ENCODE results near the gene ENTREP3. TPM values are rescaled to one million over a fixed set of nuclear protein-coding genes. Genes with fewer than 3 reads are reported as not detected.

ENTREP3 gene
- total RNA-seq (10 to 100 TPM; 14.2 to 22.3 (median 15.8) TPM), polyA plus RNA-seq (9.4 TPM)
- long read RNA-seq, donor 1, partial matches to known transcripts: 13 of 22 reads
- long read RNA-seq, donor 1, other reads (novel, unspliced or antisense): 4 of 22 reads
- long read RNA-seq, donor 2, partial matches to known transcripts: 4 of 11 reads
- long read RNA-seq, donor 2, other reads (novel, unspliced or antisense): 0 of 11 reads
- long read RNA-seq, donor 3, partial matches to known transcripts: 4 of 5 reads
- long read RNA-seq, donor 3, other reads (novel, unspliced or antisense): 1 of 5 reads
- long read RNA-seq, donor 4, partial matches to known transcripts: 2 of 5 reads
- long read RNA-seq, donor 4, other reads (novel, unspliced or antisense): 0 of 5 reads

- ATAC-seq (peak; percentile 91 to 93), DNase-seq (peak; percentile 90 to 96 (median 95))
- Histone ChIP-seq H3K9me3 (ENCODE audit: control insufficient read depth, low read length) (no peaks in the 10 kb centered on the region), H3K27ac (ENCODE audit: low read length) (peak within 1 kb of the TSS; percentile 82), H3K27me3 (ENCODE audit: control insufficient read depth, insufficient read depth) (no peaks in the 10 kb centered on the region), H3K4me1 (ENCODE audit: control insufficient read depth, insufficient read depth, low read length) (peaks cover 9% of the 10 kb centered on the region), H3K4me3 (ENCODE audit: low read length) (peak within 1 kb of the TSS; percentile 67)
- intact Hi-C loops (cut with DNase I): loop anchor here in 2 of 4 donors (5.0 to 10.0 kb wide), 2 partner anchors 67 to 339 kb away; partner anchors contain the start of gene RUSC1 (in 1 of the 2)
- 1% methylated on average over 54 of the region's 54 CpGs for WGBS
These were observed at the start of gene ENTREP3 for GRCh38 chr1:155255243-155256007. Gene ENTREP3 (minus strand): TSS chr1:155255483. CDS start chr1:155254877, 606 bp downstream.

GRCh38 chr1:155304558-155305063 lies 49.3 kb upstream of the ENTREP3 start:
- H3K27me3 ChIP-seq (ENCODE audit: control insufficient read depth, insufficient read depth): no peaks in the 10 kb centered on the region
- DNase-seq (no peak), ATAC-seq (no peak)
- intact Hi-C loops (cut with DNase I): no loop called here
- H3K27ac ChIP-seq (ENCODE audit: low read length): no peak overlapping the region
- no peaks in the 10 kb centered on the region for H3K9me3 ChIP-seq (ENCODE audit: control insufficient read depth, low read length)
- H3K4me1 ChIP-seq (ENCODE audit: control insufficient read depth, insufficient read depth, low read length): no peaks in the 10 kb centered on the region
- H3K4me3 ChIP-seq (ENCODE audit: low read length): no peak overlapping the region
- 77% methylated on average over 11 of the region's 11 CpGs for WGBS

- H3K27me3 ChIP-seq (ENCODE audit: control insufficient read depth, insufficient read depth): no peaks in the 10 kb centered on the region
- intact Hi-C loops (cut with DNase I): no loop called here
- 80% methylated on average over 5 of the region's 5 CpGs for whole genome bisulfite sequencing
- no peak within 1 kb of the TSS for H3K4me3 ChIP-seq (ENCODE audit: low read length)
- H3K4me1 ChIP-seq (ENCODE audit: control insufficient read depth, insufficient read depth, low read length): no peaks in the 10 kb centered on the region
- ATAC-seq: no peak
- H3K9me3 ChIP-seq (ENCODE audit: control insufficient read depth, low read length): no peaks in the 10 kb centered on the region
- no peak for DNase-seq
- no peak within 1 kb of the TSS for H3K27ac ChIP-seq (ENCODE audit: low read length)
These were observed 46.1 kb upstream of the ENTREP3 start, which contains the start of gene PKLR for GRCh38 chr1:155301342-155301841. Gene PKLR (minus strand): TSS chr1:155301438. CDS start chr1:155301395, 43 bp downstream.

GRCh38 chr1:155300553-155301329 lies 45.5 kb upstream of the ENTREP3 start:
- intact Hi-C loops (cut with DNase I): no loop called here
- Histone ChIP-seq H3K9me3 (ENCODE audit: control insufficient read depth, low read length) (no peaks in the 10 kb centered on the region), H3K27ac (ENCODE audit: low read length) (no peak overlapping the region), H3K4me3 (ENCODE audit: low read length) (no peak overlapping the region), H3K27me3 (ENCODE audit: control insufficient read depth, insufficient read depth) (no peaks in the 10 kb centered on the region), H3K4me1 (ENCODE audit: control insufficient read depth, insufficient read depth, low read length) (no peaks in the 10 kb centered on the region)
- DNase-seq: no peak
- no peak for ATAC-seq
- WGBS: 89% methylated on average over 9 of the region's 9 CpGs

- H3K27ac ChIP-seq (ENCODE audit: low read length): no peak overlapping the region
- intact Hi-C loops (cut with DNase I): no loop called here
- DNase-seq (no peak), ATAC-seq (no peak)
- H3K27me3 ChIP-seq (ENCODE audit: control insufficient read depth, insufficient read depth): no peaks in the 10 kb centered on the region
- H3K4me1 ChIP-seq (ENCODE audit: control insufficient read depth, insufficient read depth, low read length): no peaks in the 10 kb centered on the region
- H3K9me3 ChIP-seq (ENCODE audit: control insufficient read depth, low read length): no peaks in the 10 kb centered on the region
- WGBS: 94% methylated on average over 8 of the region's 8 CpGs
- H3K4me3 ChIP-seq (ENCODE audit: low read length): no peak overlapping the region
These were observed 44.7 kb upstream of the ENTREP3 start for GRCh38 chr1:155300024-155300423.

GRCh38 chr1:155297384-155297783 lies 42.1 kb upstream of the ENTREP3 start:
- H3K27me3 ChIP-seq (ENCODE audit: control insufficient read depth, insufficient read depth): no peaks in the 10 kb centered on the region

GRCh38 chr1:155296661-155297060 lies 41.4 kb upstream of the ENTREP3 start:
- H3K27me3 ChIP-seq (ENCODE audit: control insufficient read depth, insufficient read depth): no peaks in the 10 kb centered on the region
- no peak for DNase-seq
- intact Hi-C loops (cut with DNase I): no loop called here
- no peak for ATAC-seq
- no peak overlapping the region for H3K27ac ChIP-seq (ENCODE audit: low read length)
- WGBS: 86% methylated on average over 3 of the region's 3 CpGs
- no peaks in the 10 kb centered on the region for H3K9me3 ChIP-seq (ENCODE audit: control insufficient read depth, low read length)
- no peaks in the 10 kb centered on the region for H3K4me1 ChIP-seq (ENCODE audit: control insufficient read depth, insufficient read depth, low read length)
- H3K4me3 ChIP-seq (ENCODE audit: low read length): no peak overlapping the region

More at GRCh38 chr1:155297384-155297783, 42.1 kb upstream of the ENTREP3 start:
- Histone ChIP-seq H3K9me3 (ENCODE audit: control insufficient read depth, low read length) (no peaks in the 10 kb centered on the region), H3K4me1 (ENCODE audit: control insufficient read depth, insufficient read depth, low read length) (no peaks in the 10 kb centered on the region), H3K4me3 (ENCODE audit: low read length) (no peak overlapping the region), H3K27ac (ENCODE audit: low read length) (no peak overlapping the region)
- 62% methylated on average over 7 of the region's 7 CpGs for WGBS
- intact Hi-C loops (cut with DNase I): no loop called here
- no peak for DNase-seq
- no peak for ATAC-seq

- Histone ChIP-seq H3K9me3 (ENCODE audit: control insufficient read depth, low read length) (no peaks in the 10 kb centered on the region), H3K4me1 (ENCODE audit: control insufficient read depth, insufficient read depth, low read length) (no peaks in the 10 kb centered on the region), H3K27me3 (ENCODE audit: control insufficient read depth, insufficient read depth) (no peaks in the 10 kb centered on the region), H3K4me3 (ENCODE audit: low read length) (no peak overlapping the region), H3K27ac (ENCODE audit: low read length) (no peak overlapping the region)
- ATAC-seq (no peak), DNase-seq (no peak)
- intact Hi-C loops (cut with DNase I): no loop called here
- 84% methylated on average over 7 of the region's 7 CpGs for WGBS
These were observed 40.6 kb upstream of the ENTREP3 start for GRCh38 chr1:155295942-155296267.

- no peak overlapping the region for H3K27ac ChIP-seq (ENCODE audit: low read length)
- ATAC-seq: peak; percentile 32 to 65
- intact Hi-C loops (cut with DNase I): no loop called here
- H3K4me3 ChIP-seq (ENCODE audit: low read length): no peak overlapping the region
- DNase-seq: peak in 1 of 3 donors; percentile 54
- WGBS: 12% methylated on average over 47 of the region's 47 CpGs
- H3K27me3 ChIP-seq (ENCODE audit: control insufficient read depth, insufficient read depth): no peaks in the 10 kb centered on the region
- H3K4me1 ChIP-seq (ENCODE audit: control insufficient read depth, insufficient read depth, low read length): no peaks in the 10 kb centered on the region
- H3K9me3 ChIP-seq (ENCODE audit: control insufficient read depth, low read length): no peaks in the 10 kb centered on the region
These were observed 40.1 kb upstream of the ENTREP3 start for GRCh38 chr1:155295183-155295941.
